Hepatocyte (in vitro differentiated cells): ENCODE measurements around the gene SLC17A8. TPM values are rescaled to one million over a fixed set of nuclear protein-coding genes. Genes with fewer than 3 reads are reported as not detected.

Experiments used
- DNase-seq: peaks from one replicate; pipeline ENCODE4 v3.0.0-alpha.2; 2016; ENCODE audit warnings: low spot score
- H2AFZ ChIP-seq: fragments of 200-600 bp; sonication (generic); 2 replicates; pipeline ENCODE4 v1.6.0; 2016; ENCODE audit warnings: antibody characterized with exemption, mild to moderate bottlenecking
- H3K27ac ChIP-seq: fragments of 200-600 bp; sonication (generic); 2 replicates; pipeline ENCODE4 v1.5.1; 2016; ENCODE audit warnings: mild to moderate bottlenecking
- H3K27me3 ChIP-seq: fragments of 200-600 bp; sonication (generic); 2 replicates; pipeline ENCODE4 v1.6.1; 2016
- H3K36me3 ChIP-seq: fragments of 200-600 bp; sonication (generic); replicated peaks from 2 replicates; pipeline ENCODE4 v1.5.1; 2016; ENCODE audit warnings: low read depth; ENCODE audit not compliant: insufficient read depth
- H3K4me1 ChIP-seq: fragments of 200-600 bp; sonication (generic); 2 replicates; pipeline ENCODE4 v1.5.1; 2016; ENCODE audit warnings: mild to moderate bottlenecking, moderate library complexity; ENCODE audit not compliant: insufficient read depth
- H3K4me2 ChIP-seq: fragments of 200-600 bp; sonication (generic); 2 replicates; pipeline ENCODE4 v1.6.0; 2016
- H3K4me3 ChIP-seq: fragments of 200-600 bp; sonication (generic); 2 replicates; pipeline ENCODE4 v1.5.1; 2016; ENCODE audit warnings: mild to moderate bottlenecking
- H3K79me2 ChIP-seq: fragments of 200-600 bp; sonication (generic); 2 replicates; pipeline ENCODE4 v1.6.0; 2017; ENCODE audit warnings: mild to moderate bottlenecking
- H3K9me2 ChIP-seq: fragments of 200-600 bp; sonication (generic); replicated peaks from 2 replicates; pipeline ENCODE4 v1.6.0; 2017; ENCODE audit warnings: mild to moderate bottlenecking; ENCODE audit not compliant: insufficient read depth
- H3K9me3 ChIP-seq: fragments of 200-600 bp; sonication (generic); 2 replicates; pipeline ENCODE4 v1.5.1; 2016; ENCODE audit warnings: low read depth, mild to moderate bottlenecking
- H4K20me1 ChIP-seq: fragments of 200-600 bp; sonication (generic); 2 replicates; pipeline ENCODE4 v1.6.0; 2016; ENCODE audit warnings: mild to moderate bottlenecking; ENCODE audit not compliant: insufficient read depth, poor library complexity, severe bottlenecking
- CTCF ChIP-seq: fragments of 200-600 bp; sonication (generic); IDR thresholded peaks from 2 replicates; pipeline ENCODE4 v1.5.1; 2016; ENCODE audit warnings: antibody characterized with exemption, mild to moderate bottlenecking; ENCODE audit not compliant: poor library complexity
- EZH2 ChIP-seq: fragments of 200-600 bp; sonication (generic); IDR thresholded peaks from 2 replicates; pipeline ENCODE4 v1.6.1; 2016; ENCODE audit warnings: antibody characterized with exemption, mild to moderate bottlenecking, borderline replicate concordance
- EZH2phosphoT487 ChIP-seq: fragments of 200-600 bp; sonication (generic); IDR thresholded peaks from one replicate; pipeline ENCODE4 v1.6.1; 2018; ENCODE audit warnings: antibody characterized with exemption, mild to moderate bottlenecking, low read depth, moderate library complexity; ENCODE audit not compliant: unreplicated experiment, severe bottlenecking
- WGBS: methylation state at CpG from one replicate; pipeline ENCODE4 v1.1.6; 2016; ENCODE audit warnings: low lambda C conversion rate; ENCODE audit errors: missing lambda C conversion rate; 5-methylcytosine and 5-hydroxymethylcytosine counted together
- polyA plus RNA-seq: library from polyadenylated mRNA; unstranded; fragments of >200 nt; fragmentation: Nextera tagmentation; extraction: Ambion mirVana; gene quantifications from 2 replicates; pipeline ENCODE4 v1.2.1, GENCODE V29; 2016
- total RNA-seq: library from RNA; depleted of rRNA; stranded (reverse); fragments of >200 nt; gene quantifications from 2 replicates; pipeline ENCODE4 v1.2.3, GENCODE V29; 2014

Gene SLC17A8
- total and polyA plus RNA-seq, 2 experiments from 2014 or later = 0.10 TPM; not detected in 1

- Histone ChIP-seq H2AFZ (no peak overlapping the region), H3K79me2 (no peaks in the 10 kb centered on the region), H3K27me3 (no peaks in the 10 kb centered on the region), H3K27ac (peak overlapping the region; percentile 85), H3K4me2 (peak overlapping the region; percentile 59), H4K20me1 (no peaks in the 10 kb centered on the region), H3K9me2 (no peaks in the 10 kb centered on the region), H3K36me3 (no peaks in the 10 kb centered on the region), H3K9me3 (no peaks in the 10 kb centered on the region), H3K4me3 (no peak overlapping the region), H3K4me1 (peaks cover 19% of the 10 kb centered on the region)
- TF ChIP-seq CTCF = no peak
- TF ChIP-seq EZH2 = no peak
- no peak for TF ChIP-seq EZH2phosphoT487
- peak; percentile 68 for DNase-seq
- WGBS = 43% methylated on average over 6 of the region's 6 CpGs
Observed at GRCh38 chr12:100437038-100437841, 80.4 kb downstream of the SLC17A8 start.

GRCh38 chr12:100439797-100440196 is 82.9 kb downstream of the SLC17A8 start:
- no peak for DNase-seq
- Histone ChIP-seq H4K20me1 (no peaks in the 10 kb centered on the region), H3K4me2 (no peak overlapping the region), H3K9me2 (no peaks in the 10 kb centered on the region), H3K36me3 (no peaks in the 10 kb centered on the region), H3K27me3 (no peaks in the 10 kb centered on the region), H3K4me1 (peaks cover 19% of the 10 kb centered on the region), H3K4me3 (no peak overlapping the region), H3K27ac (no peak overlapping the region), H3K9me3 (no peaks in the 10 kb centered on the region), H2AFZ (no peak overlapping the region), H3K79me2 (no peaks in the 10 kb centered on the region)
- TF ChIP-seq EZH2 (no peak), EZH2phosphoT487 (no peak), CTCF (no peak)
- WGBS = 92% methylated on average over 2 of the region's 2 CpGs

- no peaks in the 10 kb centered on the region for H3K9me3 ChIP-seq
- WGBS = 78% methylated on average over 1 of the region's 1 CpG
- H2AFZ ChIP-seq = no peak overlapping the region
- no peak for DNase-seq
- H3K36me3 ChIP-seq = no peaks in the 10 kb centered on the region
- H3K27me3 ChIP-seq = no peaks in the 10 kb centered on the region
- H3K9me2 ChIP-seq = no peaks in the 10 kb centered on the region
- no peak overlapping the region for H3K27ac ChIP-seq
- H3K79me2 ChIP-seq = no peaks in the 10 kb centered on the region
- peaks cover 10% of the 10 kb centered on the region for H3K4me1 ChIP-seq
- no peak overlapping the region for H3K4me2 ChIP-seq
- no peaks in the 10 kb centered on the region for H4K20me1 ChIP-seq
- TF ChIP-seq EZH2 (no peak), CTCF (no peak), EZH2phosphoT487 (no peak)
- no peak overlapping the region for H3K4me3 ChIP-seq
Observed at GRCh38 chr12:100442403-100442802, 85.5 kb downstream of the SLC17A8 start.
